ENCODE results near the gene MAP7.

MAP7 gene

GRCh38 chr6:136474241-136474640 lies 76.0 kb downstream of the MAP7 start:
- ChIA-PET POLR2A (no interaction called here), CTCF (interaction anchor here (1.4 kb wide), 1 partner anchor 75 kb away, joined by 3 read pairs; no protein-coding TSS in a partner anchor)
- H3K4me1 ChIP-seq (ENCODE audit: control extremely low read depth in 1 of 4, control insufficient read depth in 4 of 4, insufficient read depth in 4 of 4, low read length in 3 of 4): peaks cover 0 to 6% (median 4%) of the 10 kb centered on the region in 4 experiments
- H3K9me3 ChIP-seq (ENCODE audit: control extremely low read depth in 1 of 5, control insufficient read depth in 4 of 5, insufficient read depth in 2 of 5, low read depth in 1 of 5, low read length in 4 of 5): peaks cover 0 to 2% (median 0%) of the 10 kb centered on the region in 5 experiments
- 97% methylated on average over 5 of the region's 6 CpGs for WGBS (ENCODE audit: insufficient coverage)
- no peak for DNase-seq
- no peak overlapping the region for H3K4me3 ChIP-seq (ENCODE audit: control insufficient read depth in 1 of 7, extremely low read depth in 1 of 7, insufficient read depth in 4 of 7, low read depth in 2 of 7, low read length in 6 of 7)
- peaks cover 0 to 2% (median 0%) of the 10 kb centered on the region in 4 experiments for H3K36me3 ChIP-seq (ENCODE audit: control insufficient read depth in 4 of 4, insufficient read depth in 4 of 4, low read length in 3 of 4)
- no peaks in the 10 kb centered on the region for H3K27me3 ChIP-seq (replicated peaks in 2 of 5; ENCODE audit: control insufficient read depth in 4 of 5, insufficient read depth in 5 of 5, low read length in 4 of 5)
- no peak overlapping the region for H3K27ac ChIP-seq (ENCODE audit: insufficient read depth in 1 of 2, low read depth in 1 of 2, low read length in 2 of 2, poor library complexity in 1 of 2, severe bottlenecking in 2 of 2)

- peaks cover 0 to 6% (median 4%) of the 10 kb centered on the region in 4 experiments for H3K4me1 ChIP-seq (ENCODE audit: control extremely low read depth in 1 of 4, control insufficient read depth in 4 of 4, insufficient read depth in 4 of 4, low read length in 3 of 4)
- ChIA-PET CTCF (interaction anchor here (1.4 to 1.7 kb wide), 2 partner anchors 35 to 53 kb away, joined by 3 to 5 read pairs; no protein-coding TSS in a partner anchor), POLR2A (no interaction called here)
- no peak overlapping the region for H3K4me3 ChIP-seq (ENCODE audit: control insufficient read depth in 1 of 7, extremely low read depth in 1 of 7, insufficient read depth in 4 of 7, low read depth in 2 of 7, low read length in 6 of 7)
- no peaks in the 10 kb centered on the region for H3K9me3 ChIP-seq (ENCODE audit: control extremely low read depth in 1 of 5, control insufficient read depth in 4 of 5, insufficient read depth in 2 of 5, low read depth in 1 of 5, low read length in 4 of 5)
- no peak for DNase-seq
- no peaks in the 10 kb centered on the region for H3K36me3 ChIP-seq (ENCODE audit: control insufficient read depth in 4 of 4, insufficient read depth in 4 of 4, low read length in 3 of 4)
- no peak overlapping the region for H3K27ac ChIP-seq (ENCODE audit: insufficient read depth in 1 of 2, low read depth in 1 of 2, low read length in 2 of 2, poor library complexity in 1 of 2, severe bottlenecking in 2 of 2)
- 100% methylated on average over 1 of the region's 1 CpG for WGBS (ENCODE audit: insufficient coverage)
- H3K27me3 ChIP-seq (replicated peaks in 2 of 5; ENCODE audit: control insufficient read depth in 4 of 5, insufficient read depth in 5 of 5, low read length in 4 of 5): no peaks in the 10 kb centered on the region
Observed at GRCh38 chr6:136471922-136472321, 78.3 kb downstream of the MAP7 start.

- Histone ChIP-seq H3K27me3 (replicated peaks in 2 of 5; ENCODE audit: control insufficient read depth in 4 of 5, insufficient read depth in 5 of 5, low read length in 4 of 5) (no peaks in the 10 kb centered on the region), H3K4me1 (ENCODE audit: control extremely low read depth in 1 of 4, control insufficient read depth in 4 of 4, insufficient read depth in 4 of 4, low read length in 3 of 4) (peaks cover 0 to 6% (median 4%) of the 10 kb centered on the region in 4 experiments), H3K36me3 (ENCODE audit: control insufficient read depth in 4 of 4, insufficient read depth in 4 of 4, low read length in 3 of 4) (no peaks in the 10 kb centered on the region), H3K4me3 (ENCODE audit: control insufficient read depth in 1 of 7, extremely low read depth in 1 of 7, insufficient read depth in 4 of 7, low read depth in 2 of 7, low read length in 6 of 7) (no peak overlapping the region), H3K27ac (ENCODE audit: insufficient read depth in 1 of 2, low read depth in 1 of 2, low read length in 2 of 2, poor library complexity in 1 of 2, severe bottlenecking in 2 of 2) (no peak overlapping the region), H3K9me3 (ENCODE audit: control extremely low read depth in 1 of 5, control insufficient read depth in 4 of 5, insufficient read depth in 2 of 5, low read depth in 1 of 5, low read length in 4 of 5) (no peaks in the 10 kb centered on the region)
- POLR2A ChIA-PET: no interaction called here
- CTCF ChIA-PET: interaction anchor here (1.4 to 1.7 kb wide), 2 partner anchors 35 to 53 kb away, joined by 3 to 5 read pairs; no protein-coding TSS in a partner anchor
- DNase-seq: peak; percentile 18 to 56 (median 51)
- WGBS (ENCODE audit: insufficient coverage): 56% methylated on average over 4 of the region's 5 CpGs
Observed at GRCh38 chr6:136471372-136471771, 78.8 kb downstream of the MAP7 start.

GRCh38 chr6:136470044-136470443 lies 80.2 kb downstream of the MAP7 start:
- ChIA-PET POLR2A (no interaction called here), CTCF (no interaction called here)
- no peaks in the 10 kb centered on the region for H3K27me3 ChIP-seq (replicated peaks in 2 of 5; ENCODE audit: control insufficient read depth in 4 of 5, insufficient read depth in 5 of 5, low read length in 4 of 5)
- DNase-seq: no peak
- 90% methylated on average over 4 of the region's 5 CpGs for WGBS (ENCODE audit: insufficient coverage)
- no peaks in the 10 kb centered on the region for H3K36me3 ChIP-seq (ENCODE audit: control insufficient read depth in 4 of 4, insufficient read depth in 4 of 4, low read length in 3 of 4)
- H3K27ac ChIP-seq (ENCODE audit: insufficient read depth in 1 of 2, low read depth in 1 of 2, low read length in 2 of 2, poor library complexity in 1 of 2, severe bottlenecking in 2 of 2): no peak overlapping the region
- no peaks in the 10 kb centered on the region for H3K9me3 ChIP-seq (ENCODE audit: control extremely low read depth in 1 of 5, control insufficient read depth in 4 of 5, insufficient read depth in 2 of 5, low read depth in 1 of 5, low read length in 4 of 5)
- peaks cover 0 to 6% (median 4%) of the 10 kb centered on the region in 4 experiments for H3K4me1 ChIP-seq (ENCODE audit: control extremely low read depth in 1 of 4, control insufficient read depth in 4 of 4, insufficient read depth in 4 of 4, low read length in 3 of 4)
- H3K4me3 ChIP-seq (ENCODE audit: control insufficient read depth in 1 of 7, extremely low read depth in 1 of 7, insufficient read depth in 4 of 7, low read depth in 2 of 7, low read length in 6 of 7): no peak overlapping the region

GRCh38 chr6:136469154-136469553 lies 81.1 kb downstream of the MAP7 start:
- Histone ChIP-seq H3K4me1 (ENCODE audit: control extremely low read depth in 1 of 4, control insufficient read depth in 4 of 4, insufficient read depth in 4 of 4, low read length in 3 of 4) (peaks cover 2 to 14% (median 9%) of the 10 kb centered on the region in 4 experiments), H3K36me3 (ENCODE audit: control insufficient read depth in 4 of 4, insufficient read depth in 4 of 4, low read length in 3 of 4) (no peaks in the 10 kb centered on the region), H3K4me3 (ENCODE audit: control insufficient read depth in 1 of 7, extremely low read depth in 1 of 7, insufficient read depth in 4 of 7, low read depth in 2 of 7, low read length in 6 of 7) (no peak overlapping the region), H3K27ac (ENCODE audit: insufficient read depth in 1 of 2, low read depth in 1 of 2, low read length in 2 of 2, poor library complexity in 1 of 2, severe bottlenecking in 2 of 2) (no peak overlapping the region), H3K27me3 (replicated peaks in 2 of 5; ENCODE audit: control insufficient read depth in 4 of 5, insufficient read depth in 5 of 5, low read length in 4 of 5) (no peaks in the 10 kb centered on the region), H3K9me3 (ENCODE audit: control extremely low read depth in 1 of 5, control insufficient read depth in 4 of 5, insufficient read depth in 2 of 5, low read depth in 1 of 5, low read length in 4 of 5) (no peaks in the 10 kb centered on the region)
- ChIA-PET POLR2A (no interaction called here), CTCF (interaction anchor here (0.9 to 1.4 kb wide), 3 partner anchors 11 to 53 kb away, joined by 3 to 4 read pairs (median 4); no protein-coding TSS in a partner anchor)
- 100% methylated on average over 1 of the region's 2 CpGs for WGBS (ENCODE audit: insufficient coverage)
- DNase-seq: no peak

GRCh38 chr6:136468711-136469110 lies 81.5 kb downstream of the MAP7 start:
- 94% methylated on average over 2 of the region's 3 CpGs for WGBS (ENCODE audit: insufficient coverage)
- POLR2A ChIA-PET: no interaction called here

GRCh38 chr6:136467186-136467585 lies 83.0 kb downstream of the MAP7 start:
- H3K4me1 ChIP-seq (ENCODE audit: control extremely low read depth in 1 of 4, control insufficient read depth in 4 of 4, insufficient read depth in 4 of 4, low read length in 3 of 4): peaks cover 2 to 25% (median 16%) of the 10 kb centered on the region in 4 experiments
- no peaks in the 10 kb centered on the region for H3K27me3 ChIP-seq (replicated peaks in 2 of 5; ENCODE audit: control insufficient read depth in 4 of 5, insufficient read depth in 5 of 5, low read length in 4 of 5)
- ChIA-PET CTCF (interaction anchor here (1.1 kb wide), 1 partner anchor 12 kb away, joined by 3 read pairs; no protein-coding TSS in a partner anchor), POLR2A (no interaction called here)
- H3K9me3 ChIP-seq (ENCODE audit: control extremely low read depth in 1 of 5, control insufficient read depth in 4 of 5, insufficient read depth in 2 of 5, low read depth in 1 of 5, low read length in 4 of 5): no peaks in the 10 kb centered on the region
- H3K4me3 ChIP-seq (ENCODE audit: control insufficient read depth in 1 of 7, extremely low read depth in 1 of 7, insufficient read depth in 4 of 7, low read depth in 2 of 7, low read length in 6 of 7): no peak overlapping the region
- 100% methylated on average over 1 of the region's 1 CpG for WGBS (ENCODE audit: insufficient coverage)
- H3K27ac ChIP-seq (ENCODE audit: insufficient read depth in 1 of 2, low read depth in 1 of 2, low read length in 2 of 2, poor library complexity in 1 of 2, severe bottlenecking in 2 of 2): no peak overlapping the region
- no peaks in the 10 kb centered on the region for H3K36me3 ChIP-seq (ENCODE audit: control insufficient read depth in 4 of 4, insufficient read depth in 4 of 4, low read length in 3 of 4)
- DNase-seq: no peak

More at GRCh38 chr6:136468711-136469110, 81.5 kb downstream of the MAP7 start:
- no peaks in the 10 kb centered on the region for H3K36me3 ChIP-seq (ENCODE audit: control insufficient read depth in 4 of 4, insufficient read depth in 4 of 4, low read length in 3 of 4)
- CTCF ChIA-PET: interaction anchor here (0.9 to 1.4 kb wide), 3 partner anchors 10 to 52 kb away, joined by 3 to 4 read pairs (median 4); no protein-coding TSS in a partner anchor
- H3K4me1 ChIP-seq (ENCODE audit: control extremely low read depth in 1 of 4, control insufficient read depth in 4 of 4, insufficient read depth in 4 of 4, low read length in 3 of 4): peaks cover 2 to 18% (median 12%) of the 10 kb centered on the region in 4 experiments
- no peaks in the 10 kb centered on the region for H3K27me3 ChIP-seq (replicated peaks in 2 of 5; ENCODE audit: control insufficient read depth in 4 of 5, insufficient read depth in 5 of 5, low read length in 4 of 5)
- H3K4me3 ChIP-seq (ENCODE audit: control insufficient read depth in 1 of 7, extremely low read depth in 1 of 7, insufficient read depth in 4 of 7, low read depth in 2 of 7, low read length in 6 of 7): no peak overlapping the region
- no peak for DNase-seq
- H3K27ac ChIP-seq (ENCODE audit: insufficient read depth in 1 of 2, low read depth in 1 of 2, low read length in 2 of 2, poor library complexity in 1 of 2, severe bottlenecking in 2 of 2): no peak overlapping the region
- no peaks in the 10 kb centered on the region for H3K9me3 ChIP-seq (ENCODE audit: control extremely low read depth in 1 of 5, control insufficient read depth in 4 of 5, insufficient read depth in 2 of 5, low read depth in 1 of 5, low read length in 4 of 5)

Measured in common myeloid progenitor, CD34-positive (primary cell).